ENCODE data around the gene CD27. TPM values are rescaled to one million over a fixed set of nuclear protein-coding genes. Genes with fewer than 3 reads are reported as not detected.

Gene CD27
- total RNA-seq, 4 donors from 2014 or later: 0.16 to 0.89 TPM; not detected in 2

- WGBS, 2 donors: 90 to 92% methylated on average over 12 of the region's 12 CpGs
- H3K4me3 ChIP-seq (ENCODE audit: low read depth, poor library complexity, severe bottlenecking): no peak overlapping the region
- intact Hi-C loops (cut with DNase I; ENCODE audit: low total_unique reads): no loop called here
- peak in 1 of 2 donors; percentile 25 for DNase-seq (ENCODE audit: low spot score in 2 of 2)
- TF ChIP-seq CTCF (IDR thresholded peaks at IDR 0.05) (no peak), POLR2A (IDR thresholded peaks at IDR 0.05) (no peak)
Measured at GRCh38 chr12:6438345-6438744, 6.4 kb upstream of the CD27 start.

- no peak for DNase-seq (ENCODE audit: low spot score in 2 of 2)
- no peak overlapping the region for H3K4me3 ChIP-seq (ENCODE audit: low read depth, poor library complexity, severe bottlenecking)
- intact Hi-C loops (cut with DNase I; ENCODE audit: low total_unique reads): no loop called here
- TF ChIP-seq POLR2A (IDR thresholded peaks at IDR 0.05) (no peak), CTCF (IDR thresholded peaks at IDR 0.05) (no peak)
- WGBS, 2 donors: 50 to 57% methylated on average over 1 of the region's 1 CpG
Measured at GRCh38 chr12:6440391-6440790, 4.4 kb upstream of the CD27 start.

GRCh38 chr12:6442836-6443235 lies 1.9 kb upstream of the CD27 start:
- no peak overlapping the region for H3K4me3 ChIP-seq (ENCODE audit: low read depth, poor library complexity, severe bottlenecking)

GRCh38 chr12:6443361-6443983 lies 1.3 kb upstream of the CD27 start:
- no peak overlapping the region for H3K4me3 ChIP-seq (ENCODE audit: low read depth, poor library complexity, severe bottlenecking)
- WGBS, 2 donors: 63 to 71% methylated on average over 8 to 9 of the region's 9 CpGs
- intact Hi-C loops (cut with DNase I; ENCODE audit: low total_unique reads): no loop called here
- TF ChIP-seq POLR2A (IDR thresholded peaks at IDR 0.05) (no peak), CTCF (IDR thresholded peaks at IDR 0.05) (no peak)
- DNase-seq (ENCODE audit: low spot score in 2 of 2): no peak

More at GRCh38 chr12:6442836-6443235, 1.9 kb upstream of the CD27 start:
- TF ChIP-seq POLR2A (IDR thresholded peaks at IDR 0.05): no peak
- TF ChIP-seq CTCF (IDR thresholded peaks at IDR 0.05): no peak
- WGBS, 2 donors: 84 to 88% methylated on average over 9 of the region's 9 CpGs
- no peak for DNase-seq (ENCODE audit: low spot score in 2 of 2)
- intact Hi-C loops (cut with DNase I; ENCODE audit: low total_unique reads): no loop called here

- TF ChIP-seq POLR2A (IDR thresholded peaks at IDR 0.05) (no peak), CTCF (IDR thresholded peaks at IDR 0.05) (no peak)
- 81 to 91% methylated on average over 4 of the region's 4 CpGs for WGBS, 2 donors
- intact Hi-C loops (cut with DNase I; ENCODE audit: low total_unique reads): no loop called here
- H3K4me3 ChIP-seq (ENCODE audit: low read depth, poor library complexity, severe bottlenecking): no peak overlapping the region
- DNase-seq (ENCODE audit: low spot score in 2 of 2): no peak
Measured at GRCh38 chr12:6444031-6444430, 724 bp upstream of the CD27 start.

All from lower leg skin (tissue), 4 donors.